Upper lobe of right lung (tissue), 1 donor: ENCODE data around the gene BCL11A. TPM values are rescaled to one million over a fixed set of nuclear protein-coding genes. Genes with fewer than 3 reads are reported as not detected.

ENCODE experiments used
- ATAC-seq: fragments of 200-7000 bp; cut with Tn5 transposase; one replicate; pipeline ENCODE4 v1.9.1; 2020; ENCODE audit warnings: mild to moderate bottlenecking, moderate library complexity
- DNase-seq: peaks from one replicate; pipeline ENCODE4 v3.0.0-alpha.2; 2020
- H3K27ac ChIP-seq: fragments of 200-600 bp; one replicate; pipeline ENCODE4 v1.8.0; 2022
- H3K27me3 ChIP-seq: fragments of 200-600 bp; one replicate; pipeline ENCODE4 v1.8.0; 2022; ENCODE audit warnings: mild to moderate bottlenecking
- H3K36me3 ChIP-seq: fragments of 200-600 bp; one replicate; pipeline ENCODE4 v1.8.0; 2022
- H3K4me1 ChIP-seq: fragments of 200-600 bp; one replicate; pipeline ENCODE4 v1.8.0; 2022
- H3K4me3 ChIP-seq: fragments of 200-600 bp; one replicate; pipeline ENCODE4 v1.8.0; 2022; ENCODE audit warnings: mild to moderate bottlenecking
- H3K9me3 ChIP-seq: fragments of 200-600 bp; one replicate; pipeline ENCODE4 v1.8.0; 2022
- intact Hi-C: fragments of 100-400 bp; cut with DNase I; formaldehyde crosslinking; loops from one replicate; pipeline ENCODE4 v1.11.0; 2022
- total RNA-seq: library from RNA; stranded (reverse); fragmentation: NEBNext Ultra II Directional; extraction: Animal tissue kit (Norgen Biotek cat#: 25700); gene quantifications from one replicate; pipeline ENCODE4 v1.2.1, GENCODE V29; 2021
- TF ChIP-seq, protein P1 (sequence below): fragments of 200-600 bp; IDR thresholded peaks from one replicate; pipeline ENCODE4 v1.8.0; 2022; ENCODE audit warnings: antibody characterized with exemption
- donor health status: DM: no; HTN: yes; CAD: no; lungs with severe emphysema.

Gene BCL11A
- total RNA-seq, 1 donor from 2014 or later = 10.3 TPM

DNA sequence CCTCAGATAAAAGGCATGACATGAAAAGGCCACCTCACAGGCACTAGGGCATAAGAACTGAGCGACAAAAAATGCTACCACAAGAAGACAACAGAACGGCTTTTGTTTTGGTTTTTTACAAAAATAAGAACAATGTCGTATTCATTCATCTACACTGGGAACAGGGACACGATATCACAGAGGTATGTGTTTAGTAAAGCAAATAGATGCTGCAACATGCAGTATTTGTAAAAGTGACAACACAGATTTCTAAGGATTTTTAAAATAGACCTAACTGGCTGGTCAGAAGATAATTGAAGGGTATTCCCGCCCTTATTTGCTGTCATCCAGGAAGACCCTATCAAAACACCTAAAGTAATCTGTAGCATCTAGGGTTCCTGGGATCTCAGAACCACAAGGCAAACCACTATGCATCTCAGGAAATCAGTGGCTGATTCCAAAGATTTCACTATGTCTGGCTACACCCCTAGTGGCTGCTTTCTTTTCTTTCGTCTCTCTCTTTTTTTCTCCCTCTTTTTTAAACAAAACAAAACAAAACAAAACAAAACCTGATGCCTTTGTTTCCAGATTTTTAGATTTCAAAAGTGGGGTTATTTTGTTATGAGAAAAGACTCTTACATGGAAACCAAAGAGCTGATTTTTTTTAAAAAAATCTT, 97.2 kb downstream of the BCL11A start:
- Histone ChIP-seq H3K27ac (no peak overlapping the region), H3K4me3 (no peak overlapping the region), H3K4me1 (no peaks in the 10 kb centered on the region), H3K9me3 (no peaks in the 10 kb centered on the region), H3K27me3 (no peaks in the 10 kb centered on the region), H3K36me3 (no peaks in the 10 kb centered on the region)
- TF ChIP-seq, protein P1, sequence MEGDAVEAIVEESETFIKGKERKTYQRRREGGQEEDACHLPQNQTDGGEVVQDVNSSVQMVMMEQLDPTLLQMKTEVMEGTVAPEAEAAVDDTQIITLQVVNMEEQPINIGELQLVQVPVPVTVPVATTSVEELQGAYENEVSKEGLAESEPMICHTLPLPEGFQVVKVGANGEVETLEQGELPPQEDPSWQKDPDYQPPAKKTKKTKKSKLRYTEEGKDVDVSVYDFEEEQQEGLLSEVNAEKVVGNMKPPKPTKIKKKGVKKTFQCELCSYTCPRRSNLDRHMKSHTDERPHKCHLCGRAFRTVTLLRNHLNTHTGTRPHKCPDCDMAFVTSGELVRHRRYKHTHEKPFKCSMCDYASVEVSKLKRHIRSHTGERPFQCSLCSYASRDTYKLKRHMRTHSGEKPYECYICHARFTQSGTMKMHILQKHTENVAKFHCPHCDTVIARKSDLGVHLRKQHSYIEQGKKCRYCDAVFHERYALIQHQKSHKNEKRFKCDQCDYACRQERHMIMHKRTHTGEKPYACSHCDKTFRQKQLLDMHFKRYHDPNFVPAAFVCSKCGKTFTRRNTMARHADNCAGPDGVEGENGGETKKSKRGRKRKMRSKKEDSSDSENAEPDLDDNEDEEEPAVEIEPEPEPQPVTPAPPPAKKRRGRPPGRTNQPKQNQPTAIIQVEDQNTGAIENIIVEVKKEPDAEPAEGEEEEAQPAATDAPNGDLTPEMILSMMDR = no peak
- intact Hi-C loops = no loop called here
- no peak for DNase-seq
- ATAC-seq = no peak

DNA sequence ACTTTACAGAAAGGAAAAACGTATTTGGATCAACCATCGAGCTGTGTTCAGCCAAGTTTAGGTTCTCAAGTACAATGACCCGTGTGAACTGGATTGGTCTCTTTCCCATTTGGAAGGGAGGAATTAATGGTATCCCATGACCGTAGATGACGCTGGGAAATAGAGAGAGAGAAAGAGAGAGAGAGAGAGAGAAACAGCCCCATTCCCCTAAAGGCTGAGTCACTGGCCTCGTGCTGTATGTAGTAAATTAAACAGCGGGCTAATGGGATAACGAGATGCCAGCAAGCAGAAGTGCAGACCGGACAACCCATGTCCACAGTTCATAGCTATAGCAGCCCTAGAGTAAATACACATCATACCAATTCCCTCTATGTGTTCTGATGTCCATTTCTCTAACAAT, 99.6 kb downstream of the BCL11A start:
- no peaks in the 10 kb centered on the region for H3K27me3 ChIP-seq
- no peak for DNase-seq
- intact Hi-C loops = no loop called here

DNA sequence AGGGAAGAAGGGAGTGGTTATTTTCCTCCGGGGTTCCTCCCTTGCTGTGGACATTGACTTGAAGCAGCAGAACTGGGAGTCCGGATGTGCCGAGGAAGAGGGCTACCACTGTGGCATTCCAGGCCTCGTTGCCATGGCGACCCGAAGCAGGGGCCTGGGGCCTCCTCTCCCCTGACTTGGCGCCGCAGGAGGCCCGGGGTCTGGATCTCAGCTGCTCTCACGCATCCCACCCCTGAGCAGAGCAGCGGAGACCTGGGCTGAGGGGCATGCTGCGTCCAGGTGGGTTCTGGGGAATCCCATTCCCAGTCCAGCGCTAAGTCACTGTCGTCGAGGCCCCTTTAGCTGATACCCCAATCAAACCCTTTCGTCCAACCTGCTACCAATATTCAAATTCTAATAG, 100.2 kb downstream of the BCL11A start:
- TF ChIP-seq, protein P1 = no peak
- Histone ChIP-seq H3K27me3 (no peaks in the 10 kb centered on the region), H3K9me3 (no peaks in the 10 kb centered on the region), H3K4me3 (no peak overlapping the region), H3K4me1 (no peaks in the 10 kb centered on the region), H3K27ac (no peak overlapping the region), H3K36me3 (no peaks in the 10 kb centered on the region)
- ATAC-seq (no peak), DNase-seq (no peak)
- intact Hi-C loops = no loop called here

More for the DNA sequence above, 99.6 kb downstream of the BCL11A start:
- H3K9me3 ChIP-seq = no peaks in the 10 kb centered on the region
- no peak overlapping the region for H3K27ac ChIP-seq
- no peaks in the 10 kb centered on the region for H3K4me1 ChIP-seq
- no peak overlapping the region for H3K4me3 ChIP-seq
- no peaks in the 10 kb centered on the region for H3K36me3 ChIP-seq
- TF ChIP-seq, protein P1 = no peak
- ATAC-seq = no peak

DNA sequence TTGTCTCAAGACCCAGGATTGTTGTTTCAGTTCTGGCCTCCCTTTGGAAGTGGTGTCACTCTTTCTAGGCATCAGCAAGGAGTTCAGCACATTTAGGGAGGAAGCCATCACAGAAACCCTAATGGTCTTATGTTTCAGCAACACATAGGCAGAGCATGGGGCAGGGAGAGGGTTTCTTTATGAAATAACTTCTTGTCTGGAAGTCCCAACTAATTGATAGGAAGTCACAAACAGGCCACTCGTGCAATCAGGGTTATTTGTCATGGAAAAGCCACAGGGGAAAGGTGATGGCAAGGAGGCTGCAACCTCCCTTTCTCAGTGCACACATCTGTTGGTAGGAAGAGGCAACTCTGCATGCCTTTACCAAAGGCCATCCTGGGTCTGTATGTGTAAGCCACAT, 103.0 kb downstream of the BCL11A start:
- H3K27ac ChIP-seq = no peak overlapping the region
- no peaks in the 10 kb centered on the region for H3K9me3 ChIP-seq
- no peak for DNase-seq
- intact Hi-C loops = no loop called here
- no peaks in the 10 kb centered on the region for H3K36me3 ChIP-seq
- no peak overlapping the region for H3K4me3 ChIP-seq
- TF ChIP-seq, protein P1 = no peak
- H3K4me1 ChIP-seq = no peaks in the 10 kb centered on the region
- no peak for ATAC-seq
- H3K27me3 ChIP-seq = no peaks in the 10 kb centered on the region

DNA sequence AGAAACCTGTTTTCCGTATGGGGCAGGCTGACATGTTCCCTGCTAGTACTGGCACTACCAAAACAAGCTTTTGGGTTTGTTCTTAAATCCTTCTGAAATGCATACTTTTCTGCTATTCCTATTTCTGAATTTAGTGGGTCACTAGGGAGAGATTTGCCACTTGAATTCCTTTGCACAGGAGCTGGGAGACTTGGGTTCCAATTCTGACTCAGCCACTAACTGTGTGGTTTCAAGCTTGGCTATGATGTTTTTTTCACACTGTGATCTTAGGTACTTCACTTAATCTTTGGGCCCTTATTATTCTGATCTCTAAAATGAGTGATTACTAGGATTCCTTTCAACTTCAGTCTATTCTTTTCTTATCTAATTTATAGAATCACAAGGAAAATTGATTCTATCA, 105.5 kb downstream of the BCL11A start:
- TF ChIP-seq, protein P1 = no peak

More for the DNA sequence above, 105.5 kb downstream of the BCL11A start:
- H3K9me3 ChIP-seq = no peaks in the 10 kb centered on the region
- no peak overlapping the region for H3K4me3 ChIP-seq
- DNase-seq = no peak
- H3K36me3 ChIP-seq = no peaks in the 10 kb centered on the region
- no peak overlapping the region for H3K27ac ChIP-seq
- H3K27me3 ChIP-seq = no peaks in the 10 kb centered on the region
- intact Hi-C loops = no loop called here
- H3K4me1 ChIP-seq = no peaks in the 10 kb centered on the region
- no peak for ATAC-seq
